Measurements from ENCODE around the gene TSNAXIP1. TPM values are rescaled to one million over a fixed set of nuclear protein-coding genes. Genes with fewer than 3 reads are reported as not detected.

Gene TSNAXIP1
- total and polyA plus RNA-seq, 12 donors, result 0.72 to 18.7 (median 2.3) TPM

DNA sequence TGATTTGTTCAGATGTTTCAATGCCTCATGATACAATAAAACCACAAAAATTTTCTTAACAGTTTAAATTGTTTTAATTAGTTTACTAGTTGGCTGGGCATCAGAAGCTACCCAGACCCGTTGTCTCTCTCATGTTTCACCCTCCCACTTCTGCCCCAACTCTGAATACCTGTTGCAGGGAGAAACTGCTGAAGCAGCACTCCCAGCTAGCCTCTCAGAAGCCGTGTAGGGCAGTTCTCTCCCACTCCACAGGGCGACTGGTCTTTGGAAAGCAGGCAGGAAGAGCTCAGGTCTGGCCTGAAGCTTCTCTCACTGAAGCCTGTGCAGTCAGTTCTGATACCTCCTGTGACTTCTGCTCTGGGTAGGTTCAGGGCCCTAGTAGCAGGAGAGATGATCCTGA lies 64.6 kb downstream of the TSNAXIP1 start:
- Histone ChIP-seq H3K4me3 (no peak overlapping the region), H3K36me3 (replicated peaks in 1 of 2) (peaks cover 0 to 43% of the 10 kb centered on the region in 2 donors), H3K4me1 (replicated peaks in 1 of 2) (peaks cover 10 to 18% of the 10 kb centered on the region in 2 donors), H3K27me3 (no peaks in the 10 kb centered on the region), H3K9me3 (replicated peaks in 1 of 3) (no peaks in the 10 kb centered on the region), H3K27ac (peak overlapping the region in 1 of 5 donors; percentile 74)
- 74 to 81% (median 78%) methylated on average over 2 to 3 of the region's 3 CpGs for WGBS, 4 donors
- DNase-seq, result no peak
- intact Hi-C loops (cut with DNase I), result no loop called here
- TF ChIP-seq CTCF (IDR thresholded peaks at IDR 0.05) (no peak), POLR2A (IDR thresholded peaks at IDR 0.05) (no peak)

DNA sequence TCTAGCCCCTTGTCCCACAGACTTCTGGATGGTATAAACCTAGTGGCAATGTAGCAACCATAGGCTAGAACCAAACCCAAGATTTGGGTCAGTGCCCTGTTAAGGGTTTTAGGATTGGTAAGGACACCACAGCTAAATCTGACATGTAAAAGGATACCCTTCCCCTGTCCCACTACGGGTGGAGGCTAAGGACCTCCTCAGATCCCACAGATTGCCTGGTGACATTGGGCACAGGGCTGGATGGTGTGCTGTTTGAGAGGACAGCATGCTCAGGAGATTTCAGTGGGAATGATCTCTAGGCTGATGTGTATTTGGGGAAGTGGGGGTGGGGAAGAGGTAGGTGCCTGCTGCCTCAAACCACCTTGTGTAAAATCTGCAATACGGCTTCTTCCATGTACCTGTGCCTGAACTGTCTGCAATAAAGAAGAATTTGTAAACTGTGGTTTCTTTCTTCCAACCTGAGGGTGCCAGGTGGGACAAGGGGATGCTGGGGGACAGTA lies 65.5 kb downstream of the TSNAXIP1 start:
- peak overlapping the region in 1 of 4 donors; percentile 97 for H3K4me3 ChIP-seq
- no peak for DNase-seq
- TF ChIP-seq POLR2A (IDR thresholded peaks at IDR 0.05), result no peak
- no peak for TF ChIP-seq CTCF (IDR thresholded peaks at IDR 0.05)
- H3K4me1 ChIP-seq (replicated peaks in 1 of 2), result peaks cover 10 to 18% of the 10 kb centered on the region in 2 donors
- H3K27me3 ChIP-seq, result no peaks in the 10 kb centered on the region
- no peaks in the 10 kb centered on the region for H3K9me3 ChIP-seq (replicated peaks in 1 of 3)
- intact Hi-C loops (cut with DNase I), result no loop called here
- H3K27ac ChIP-seq, result peak overlapping the region in 4 of 5 donors; percentile 58 to 83 (median 71)
- WGBS, 4 donors, result 60 to 72% (median 65%) methylated on average over 2 of the region's 2 CpGs
- peaks cover 0 to 45% of the 10 kb centered on the region in 2 donors for H3K36me3 ChIP-seq (replicated peaks in 1 of 2)

GRCh38 chr16:67872631-67873434 lies 66.1 kb downstream of the TSNAXIP1 start, which contains the start of gene EDC4:
Gene EDC4, plus strand, starts transcription at chr16:67873052. Its CDS starts 210 bp downstream, at chr16:67873262.
- H3K36me3 ChIP-seq (replicated peaks in 1 of 2), result peaks cover 0 to 46% of the 10 kb centered on the region in 2 donors

More at GRCh38 chr16:67872631-67873434, 66.1 kb downstream of the TSNAXIP1 start, which contains the start of gene EDC4:
- no peaks in the 10 kb centered on the region for H3K9me3 ChIP-seq (replicated peaks in 1 of 3)
- peaks cover 10 to 18% of the 10 kb centered on the region in 2 donors for H3K4me1 ChIP-seq (replicated peaks in 1 of 2)
- TF ChIP-seq POLR2A (IDR thresholded peaks at IDR 0.05) (peak; percentile 47 to 52), CTCF (IDR thresholded peaks at IDR 0.05) (no peak)
- WGBS, 4 donors, result 0 to 3% (median 2%) methylated on average over 1 to 72 of the region's 72 CpGs
- H3K4me3 ChIP-seq, result peak within 1 kb of the TSS; percentile 25 to 97 (median 65)
- H3K27ac ChIP-seq, result peak within 1 kb of the TSS in 4 of 5 donors; percentile 58 to 83 (median 71)
- peak; percentile 83 to 91 (median 86) for DNase-seq
- H3K27me3 ChIP-seq, result no peaks in the 10 kb centered on the region
- intact Hi-C loops (cut with DNase I), result no loop called here
